H9 (cell line): ENCODE measurements around the gene PAX6. TPM values are rescaled to one million over a fixed set of nuclear protein-coding genes. Genes with fewer than 3 reads are reported as not detected.

ENCODE experiments used
- DNase-seq: peaks from one replicate; pipeline ENCODE4 v3.0.0-alpha.2; 2017
- H2AFZ ChIP-seq: one replicate; pipeline ENCODE4 v1.6.1; 2013; ENCODE audit warnings: mild to moderate bottlenecking, low read length, control low read depth, moderate library complexity
- H2AK5ac ChIP-seq: 2 replicates; pipeline ENCODE4 v1.6.1; 2013; ENCODE audit warnings: low read length, control low read depth, mixed read lengths; ENCODE audit not compliant: insufficient read length
- H2BK120ac ChIP-seq: one replicate; pipeline ENCODE4 v1.6.1; 2013; ENCODE audit warnings: low read depth, mild to moderate bottlenecking, low read length, control low read depth, inconsistent platforms; ENCODE audit not compliant: poor library complexity, severe bottlenecking
- H2BK12ac ChIP-seq: 2 replicates; pipeline ENCODE4 v1.6.1; 2013; ENCODE audit warnings: low read length, control low read depth, mixed read lengths, low read depth; ENCODE audit not compliant: insufficient read length
- H2BK15ac ChIP-seq: 2 replicates; pipeline ENCODE4 v1.6.1; 2013; ENCODE audit warnings: low read depth, low read length, control low read depth
- H2BK20ac ChIP-seq: one replicate; pipeline ENCODE4 v1.6.1; 2013; ENCODE audit warnings: low read depth, mild to moderate bottlenecking, low read length, control low read depth, inconsistent platforms; ENCODE audit not compliant: poor library complexity, severe bottlenecking
- H2BK5ac ChIP-seq: 2 replicates; pipeline ENCODE4 v1.6.1; 2013; ENCODE audit warnings: low read length, control low read depth, mixed read lengths; ENCODE audit not compliant: insufficient read length
- H3K14ac ChIP-seq: 2 replicates; pipeline ENCODE4 v1.6.1; 2013; ENCODE audit warnings: low read length, control low read depth; ENCODE audit not compliant: insufficient read depth
- H3K18ac ChIP-seq: 2 replicates; pipeline ENCODE4 v1.6.1; 2013; ENCODE audit warnings: low read depth, mild to moderate bottlenecking, mixed read lengths, low read length, control low read depth; ENCODE audit not compliant: insufficient read length
- H3K23ac ChIP-seq: 2 replicates; pipeline ENCODE4 v1.6.1; 2013; ENCODE audit warnings: low read length, control low read depth, mixed read lengths, low read depth; ENCODE audit not compliant: insufficient read length
- H3K23me2 ChIP-seq: 2 replicates; pipeline ENCODE4 v1.6.1; 2013; ENCODE audit warnings: low read depth, mild to moderate bottlenecking, mixed read lengths, low read length, control low read depth; ENCODE audit not compliant: insufficient read length, poor library complexity, severe bottlenecking
- H3K27ac ChIP-seq: 2 replicates; pipeline ENCODE4 v1.5.1; 2013; ENCODE audit warnings: low read length, control low read depth, mixed read lengths, low read depth; ENCODE audit not compliant: insufficient read length
- H3K27me3 ChIP-seq: 2 replicates; pipeline ENCODE4 v1.6.1; 2013; ENCODE audit warnings: low read length, control low read depth, inconsistent platforms; ENCODE audit not compliant: insufficient read depth
- H3K4ac ChIP-seq: 2 replicates; pipeline ENCODE4 v1.6.1; 2013; ENCODE audit warnings: low read depth, mild to moderate bottlenecking, control low read depth, inconsistent platforms, low read length, moderate library complexity
- H3K4me1 ChIP-seq: 2 replicates; pipeline ENCODE4 v1.6.1; 2013; ENCODE audit warnings: low read length, control low read depth, inconsistent platforms; ENCODE audit not compliant: insufficient read depth
- H3K4me2 ChIP-seq: 2 replicates; pipeline ENCODE4 v1.6.1; 2013; ENCODE audit warnings: low read length, control low read depth, mixed read lengths; ENCODE audit not compliant: insufficient read length, insufficient read depth
- H3K56ac ChIP-seq: 2 replicates; pipeline ENCODE4 v1.6.1; 2013; ENCODE audit warnings: low read depth, mild to moderate bottlenecking, mixed read lengths, low read length, control low read depth; ENCODE audit not compliant: insufficient read length
- H3K79me1 ChIP-seq: 2 replicates; pipeline ENCODE4 v1.6.1; 2013; ENCODE audit warnings: low read depth, mild to moderate bottlenecking, moderate library complexity, low read length, control low read depth, inconsistent platforms; ENCODE audit not compliant: insufficient read depth, poor library complexity, severe bottlenecking
- H3K79me2 ChIP-seq: 2 replicates; pipeline ENCODE4 v1.6.1; 2013; ENCODE audit warnings: low read length, control low read depth, inconsistent platforms; ENCODE audit not compliant: insufficient read depth
- H3K9ac ChIP-seq: 2 replicates; pipeline ENCODE4 v1.6.1; 2013; ENCODE audit warnings: low read length, control low read depth, mixed read lengths; ENCODE audit not compliant: insufficient read length; ENCODE audit errors: extremely low read depth
- H3K9me3 ChIP-seq: one replicate; pipeline ENCODE4 v1.6.1; 2013; ENCODE audit warnings: low read depth, low read length, inconsistent platforms; ENCODE audit not compliant: control insufficient read depth
- H3T11ph ChIP-seq: one replicate; pipeline ENCODE4 v1.6.1; 2013; ENCODE audit warnings: mild to moderate bottlenecking, low read length, control low read depth, inconsistent platforms
- H4K20me1 ChIP-seq: one replicate; pipeline ENCODE4 v1.6.1; 2013; ENCODE audit not compliant: control insufficient read depth, insufficient read length, insufficient read depth
- H4K5ac ChIP-seq: 2 replicates; pipeline ENCODE4 v1.6.1; 2013; ENCODE audit warnings: low read depth, mild to moderate bottlenecking, mixed read lengths, low read length, control low read depth; ENCODE audit not compliant: insufficient read length
- H4K8ac ChIP-seq: replicated peaks from 2 replicates; pipeline ENCODE4 v1.6.1; 2013; ENCODE audit warnings: low read length, control low read depth, mixed read lengths, low read depth; ENCODE audit not compliant: insufficient read length
- H4K91ac ChIP-seq: 2 replicates; pipeline ENCODE4 v1.6.1; 2013; ENCODE audit warnings: low read depth, mild to moderate bottlenecking, moderate library complexity, mixed read lengths, low read length, control low read depth; ENCODE audit not compliant: insufficient read length
- H3K27ac Mint-ChIP-seq, 3 experiments: 2 replicates in 2 of 3; 3 replicates in 1 of 3; pipeline ENCODE4 v1.8.0; 2020 to 2021; ENCODE audit warnings: mixed read lengths in 3 of 3, mild to moderate bottlenecking in 1 of 3, moderate library complexity in 1 of 3
- H3K27me3 Mint-ChIP-seq: 2 replicates; pipeline ENCODE4 v1.8.0; 2021; ENCODE audit warnings: low read depth, mild to moderate bottlenecking, moderate library complexity, mixed read lengths
- H3K36me3 Mint-ChIP-seq, 3 experiments: 2 replicates in 2 of 3; 3 replicates in 1 of 3; pipeline ENCODE4 v1.8.0; 2020 to 2021; ENCODE audit warnings: low read depth in 3 of 3, mixed read lengths in 3 of 3; ENCODE audit not compliant: insufficient read depth in 1 of 3
- H3K4me1 Mint-ChIP-seq, 2 experiments: 2 replicates each; pipeline ENCODE4 v1.8.0; 2020; ENCODE audit warnings: mixed read lengths in 2 of 2
- H3K4me3 Mint-ChIP-seq, 2 experiments: 2 replicates in 1 of 2; 3 replicates in 1 of 2; pipeline ENCODE4 v1.8.0; 2020 to 2021; ENCODE audit warnings: mild to moderate bottlenecking in 2 of 2, mixed read lengths in 2 of 2, moderate library complexity in 1 of 2
- H3K9me3 Mint-ChIP-seq, 2 experiments: 2 replicates in 1 of 2; 3 replicates in 1 of 2; pipeline ENCODE4 v1.8.0; 2020; ENCODE audit warnings: mild to moderate bottlenecking in 2 of 2, mixed read lengths in 2 of 2, moderate library complexity in 1 of 2
- CTCF ChIP-seq: fragments of 200-600 bp; sonication (generic); conservative IDR thresholded peaks from 3 replicates; pipeline ENCODE4 v1.8.0; 2021; ENCODE audit warnings: antibody characterized with exemption, mild to moderate bottlenecking
- WGBS: extraction: QIAGEN DNeasy Blood & Tissue Kit; methylation state at CpG from one replicate; pipeline ENCODE4 v1.1.7; 2013; ENCODE audit warnings: missing lambda C conversion rate, low lambda C conversion rate, mixed read lengths; ENCODE audit not compliant: insufficient read length; ENCODE audit errors: extremely low coverage; 5-methylcytosine and 5-hydroxymethylcytosine counted together
- total RNA-seq: library from RNA; stranded (reverse); gene quantifications from 2 replicates; pipeline ENCODE4 v1.2.1, GENCODE V29; 2021

Gene PAX6
- total RNA-seq, 1 experiment from 2014 or later = not detected

- Mint-ChIP-seq H3K27me3 (peaks cover 47% of the 10 kb centered on the region), H3K27ac (no peak overlapping the region), H3K4me1 (peaks cover 8 to 25% of the 10 kb centered on the region in 2 experiments), H3K9me3 (no peaks in the 10 kb centered on the region; a peak in 1 of 5 replicates), H3K4me3 (no peak overlapping the region), H3K36me3 (no peaks in the 10 kb centered on the region)
- no peak overlapping the region for H3K18ac ChIP-seq
- no peak overlapping the region for H2BK15ac ChIP-seq
- H4K91ac ChIP-seq = no peak overlapping the region
- no peak overlapping the region for H3K27ac ChIP-seq
- H4K5ac ChIP-seq = no peak overlapping the region
- no peak overlapping the region for H2BK120ac ChIP-seq
- no peaks in the 10 kb centered on the region for H3K79me1 ChIP-seq
- H4K20me1 ChIP-seq = peaks cover 1% of the 10 kb centered on the region
- no peak overlapping the region for H3T11ph ChIP-seq
- WGBS = no CpG with 5 or more reads among the region's 2 CpGs
- H2BK12ac ChIP-seq = no peak overlapping the region
- H3K23me2 ChIP-seq = no peaks in the 10 kb centered on the region
- no peak overlapping the region for H3K23ac ChIP-seq
- no peak overlapping the region for H2AFZ ChIP-seq
- no peak overlapping the region for H3K4me2 ChIP-seq
- H3K56ac ChIP-seq = no peak overlapping the region
- no peak overlapping the region for H2BK20ac ChIP-seq
- no peak for DNase-seq
- no peak overlapping the region for H3K4ac ChIP-seq
- TF ChIP-seq CTCF = no peak
- H3K79me2 ChIP-seq = no peaks in the 10 kb centered on the region
- H3K27me3 ChIP-seq = peaks cover 13% of the 10 kb centered on the region
- no peak overlapping the region for H3K14ac ChIP-seq
- no peak overlapping the region for H2AK5ac ChIP-seq
- no peaks in the 10 kb centered on the region for H3K9me3 ChIP-seq
- H3K4me1 ChIP-seq = no peaks in the 10 kb centered on the region
- no peak overlapping the region for H4K8ac ChIP-seq
- no peak overlapping the region for H2BK5ac ChIP-seq
- no peak overlapping the region for H3K9ac ChIP-seq
These were observed 19.1 kb downstream of the PAX6 start for GRCh38 chr11:31792036-31792435.
